Neural progenitor cell (in vitro differentiated cells): ENCODE results near the gene ABHD11. TPM values are rescaled to one million over a fixed set of nuclear protein-coding genes. Genes with fewer than 3 reads are reported as not detected.

Experiments
- DNase-seq: peaks from one replicate; pipeline ENCODE4 v3.0.0-alpha.2; 2016; ENCODE audit warnings: low spot score
- H2AFZ ChIP-seq: fragments of 200-600 bp; sonication (generic); replicated peaks from 2 replicates; pipeline ENCODE4 v1.6.1; 2016; ENCODE audit warnings: antibody characterized with exemption
- H3F3A ChIP-seq: fragments of 200-600 bp; sonication (generic); 2 replicates; pipeline ENCODE4 v1.6.1; 2016; ENCODE audit warnings: antibody characterized with exemption, low read depth
- H3K27ac ChIP-seq: fragments of 200-600 bp; sonication (generic); 2 replicates; pipeline ENCODE4 v1.5.1; 2016; ENCODE audit warnings: mild to moderate bottlenecking
- H3K27me3 ChIP-seq: fragments of 200-600 bp; sonication (generic); 2 replicates; pipeline ENCODE4 v1.6.1; 2016; ENCODE audit warnings: mild to moderate bottlenecking, moderate library complexity
- H3K36me3 ChIP-seq: fragments of 200-600 bp; sonication (generic); 2 replicates; pipeline ENCODE4 v1.5.1; 2016
- H3K4me1 ChIP-seq: fragments of 200-600 bp; sonication (generic); 2 replicates; pipeline ENCODE4 v1.6.1; 2016; ENCODE audit warnings: mixed run types
- H3K4me2 ChIP-seq: fragments of 200-600 bp; sonication (generic); 2 replicates; pipeline ENCODE4 v1.6.1; 2016
- H3K4me3 ChIP-seq: fragments of 200-600 bp; sonication (generic); 2 replicates; pipeline ENCODE4 v1.5.1; 2016
- H3K79me2 ChIP-seq: fragments of 200-600 bp; sonication (generic); 2 replicates; pipeline ENCODE4 v1.6.1; 2016; ENCODE audit warnings: low read depth
- H3K9ac ChIP-seq: fragments of 200-600 bp; sonication (generic); 2 replicates; pipeline ENCODE4 v1.6.1; 2016
- H3K9me3 ChIP-seq: fragments of 200-600 bp; sonication (generic); 2 replicates; pipeline ENCODE4 v1.5.1; 2016; ENCODE audit warnings: low read depth
- H4K20me1 ChIP-seq: fragments of 200-600 bp; sonication (generic); 2 replicates; pipeline ENCODE4 v1.6.1; 2016; ENCODE audit warnings: low read depth
- H3K27ac Mint-ChIP-seq: 3 replicates; pipeline ENCODE4 v1.8.0; 2021; ENCODE audit warnings: mixed read lengths
- H3K27me3 Mint-ChIP-seq: 2 replicates; pipeline ENCODE4 v1.8.0; 2022; ENCODE audit warnings: low read depth, mild to moderate bottlenecking, inconsistent platforms, moderate library complexity, mixed read lengths; ENCODE audit not compliant: insufficient read depth
- H3K36me3 Mint-ChIP-seq: 3 replicates; pipeline ENCODE4 v1.8.0; 2021; ENCODE audit warnings: mixed read lengths
- H3K4me1 Mint-ChIP-seq: 3 replicates; pipeline ENCODE4 v1.8.0; 2021; ENCODE audit warnings: mixed read lengths
- H3K4me3 Mint-ChIP-seq: 3 replicates; pipeline ENCODE4 v1.8.0; 2021; ENCODE audit warnings: mild to moderate bottlenecking, moderate library complexity, mixed read lengths
- H3K9me3 Mint-ChIP-seq: 3 replicates; pipeline ENCODE4 v1.8.0; 2020; ENCODE audit warnings: mixed read lengths
- EZH2 ChIP-seq: fragments of 200-600 bp; sonication (generic); IDR thresholded peaks from 2 replicates; pipeline ENCODE4 v1.6.1; 2017; ENCODE audit warnings: antibody characterized with exemption, mild to moderate bottlenecking, moderate library complexity
- EZH2phosphoT487 ChIP-seq: fragments of 200-600 bp; sonication (generic); IDR thresholded peaks from 2 replicates; pipeline ENCODE4 v1.6.1; 2017; ENCODE audit warnings: antibody characterized with exemption
- total RNA-seq: library from RNA; depleted of rRNA; stranded (reverse); fragments of >200 nt; gene quantifications from 2 replicates; pipeline ENCODE4 v1.2.3, GENCODE V29; 2015; ENCODE audit warnings: low replicate concordance
- TF ChIP-seq, protein P1 (sequence below): fragments of 200-600 bp; sonication (generic); IDR thresholded peaks from 2 replicates; pipeline ENCODE4 v1.5.1; 2017; ENCODE audit warnings: antibody characterized with exemption, mild to moderate bottlenecking

The ABHD11 gene
- total RNA-seq, 1 donor from 2014 or later, result 9.3 TPM

DNA sequence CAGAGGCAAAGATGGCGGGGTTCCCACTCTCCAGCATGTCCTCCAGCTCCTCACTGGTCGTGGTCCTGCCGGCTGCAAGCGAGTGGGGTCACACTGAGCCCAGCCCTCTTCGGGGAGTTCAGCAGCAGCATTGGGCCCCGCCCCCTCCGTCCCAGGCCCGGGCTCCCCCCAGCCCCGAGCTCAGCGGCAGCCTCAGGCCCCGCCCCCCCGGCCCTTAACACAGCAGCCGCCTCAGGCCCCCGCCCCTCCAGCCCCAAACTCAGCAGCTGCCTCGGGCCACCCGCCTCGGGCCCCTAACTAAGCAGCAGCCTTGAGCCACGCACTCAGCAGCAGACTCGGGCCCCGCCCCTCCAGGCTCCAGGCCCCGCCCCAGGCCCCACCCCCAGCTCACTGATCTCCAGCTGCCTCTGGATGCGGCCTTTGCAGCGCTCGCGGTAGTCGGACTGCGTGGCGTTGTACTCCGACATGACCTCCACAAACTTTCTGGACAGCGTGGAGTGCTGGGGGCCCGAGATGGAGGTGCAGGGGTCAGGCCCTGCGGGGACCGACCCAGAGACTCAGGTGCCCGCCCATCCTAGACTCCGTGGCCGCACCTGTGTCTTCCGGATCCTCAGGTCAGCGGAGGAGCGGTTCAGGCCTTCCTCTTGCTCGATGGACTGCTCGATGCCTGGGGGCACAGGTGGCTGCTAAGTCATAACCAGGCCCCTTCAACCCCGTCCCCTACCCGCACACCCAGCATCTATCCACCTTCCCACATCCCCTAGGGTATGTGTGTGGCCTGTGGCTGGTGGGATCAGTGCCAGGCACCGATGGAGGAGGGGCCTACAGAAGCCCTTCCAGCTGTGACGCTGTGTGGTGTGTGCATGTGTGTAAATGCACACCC, 34.6 kb downstream of the ABHD11 start:
- Mint-ChIP-seq H3K27me3 (peaks cover 7% of the 10 kb centered on the region), H3K27ac (peak overlapping the region; percentile 14), H3K4me3 (peak overlapping the region; percentile 57), H3K9me3 (no peaks in the 10 kb centered on the region), H3K36me3 (peaks cover 10% of the 10 kb centered on the region), H3K4me1 (peaks cover 19% of the 10 kb centered on the region)
- Histone ChIP-seq H3F3A (peaks cover 16% of the 10 kb centered on the region), H3K27me3 (no peaks in the 10 kb centered on the region), H3K9me3 (no peaks in the 10 kb centered on the region), H3K4me1 (peaks cover 9% of the 10 kb centered on the region), H3K9ac (no peak overlapping the region), H3K36me3 (no peaks in the 10 kb centered on the region), H3K27ac (no peak overlapping the region), H3K4me3 (no peak overlapping the region), H3K79me2 (no peaks in the 10 kb centered on the region), H3K4me2 (peak overlapping the region; percentile 63), H2AFZ (no peak overlapping the region), H4K20me1 (peaks cover 24% of the 10 kb centered on the region)
- TF ChIP-seq EZH2 (no peak), EZH2phosphoT487 (no peak)
- TF ChIP-seq, protein P1, sequence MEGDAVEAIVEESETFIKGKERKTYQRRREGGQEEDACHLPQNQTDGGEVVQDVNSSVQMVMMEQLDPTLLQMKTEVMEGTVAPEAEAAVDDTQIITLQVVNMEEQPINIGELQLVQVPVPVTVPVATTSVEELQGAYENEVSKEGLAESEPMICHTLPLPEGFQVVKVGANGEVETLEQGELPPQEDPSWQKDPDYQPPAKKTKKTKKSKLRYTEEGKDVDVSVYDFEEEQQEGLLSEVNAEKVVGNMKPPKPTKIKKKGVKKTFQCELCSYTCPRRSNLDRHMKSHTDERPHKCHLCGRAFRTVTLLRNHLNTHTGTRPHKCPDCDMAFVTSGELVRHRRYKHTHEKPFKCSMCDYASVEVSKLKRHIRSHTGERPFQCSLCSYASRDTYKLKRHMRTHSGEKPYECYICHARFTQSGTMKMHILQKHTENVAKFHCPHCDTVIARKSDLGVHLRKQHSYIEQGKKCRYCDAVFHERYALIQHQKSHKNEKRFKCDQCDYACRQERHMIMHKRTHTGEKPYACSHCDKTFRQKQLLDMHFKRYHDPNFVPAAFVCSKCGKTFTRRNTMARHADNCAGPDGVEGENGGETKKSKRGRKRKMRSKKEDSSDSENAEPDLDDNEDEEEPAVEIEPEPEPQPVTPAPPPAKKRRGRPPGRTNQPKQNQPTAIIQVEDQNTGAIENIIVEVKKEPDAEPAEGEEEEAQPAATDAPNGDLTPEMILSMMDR, result no peak
- DNase-seq, result peak; percentile 95

DNA sequence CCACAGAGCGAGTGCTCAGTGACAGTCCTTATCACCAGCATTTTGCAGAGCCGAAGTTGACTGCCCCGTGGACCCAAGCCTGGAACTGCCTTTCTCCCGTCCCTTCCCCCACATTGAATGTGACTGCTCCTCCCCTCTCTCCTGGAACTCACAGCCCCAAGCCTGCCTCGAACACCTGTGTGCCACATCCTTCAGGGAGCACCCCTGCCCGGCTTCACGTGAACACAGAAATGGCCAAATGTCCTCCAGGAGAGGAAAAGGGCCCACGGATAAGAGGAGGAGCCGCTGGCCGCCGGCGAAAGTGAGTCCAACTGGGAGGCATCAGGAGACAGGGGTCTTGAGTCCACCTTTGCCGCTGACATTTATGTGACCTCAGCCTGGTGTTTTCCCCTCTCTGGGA, 35.4 kb downstream of the ABHD11 start:
- H3K9me3 Mint-ChIP-seq, result no peaks in the 10 kb centered on the region
- no peaks in the 10 kb centered on the region for H3K36me3 ChIP-seq
- peak overlapping the region; percentile 57 for H3K4me3 Mint-ChIP-seq
- H3K79me2 ChIP-seq, result no peaks in the 10 kb centered on the region
- H2AFZ ChIP-seq, result no peak overlapping the region
- H4K20me1 ChIP-seq, result peaks cover 24% of the 10 kb centered on the region
- TF ChIP-seq, protein P1, result no peak
- TF ChIP-seq EZH2phosphoT487 (no peak), EZH2 (no peak)
- no peaks in the 10 kb centered on the region for H3K27me3 ChIP-seq
- no peak for DNase-seq
- H3K4me3 ChIP-seq, result no peak overlapping the region
- peaks cover 9% of the 10 kb centered on the region for H3K4me1 ChIP-seq
- peaks cover 16% of the 10 kb centered on the region for H3F3A ChIP-seq
- H3K27me3 Mint-ChIP-seq, result peaks cover 7% of the 10 kb centered on the region
- no peak overlapping the region for H3K9ac ChIP-seq
- no peak overlapping the region for H3K27ac ChIP-seq
- H3K4me2 ChIP-seq, result peak overlapping the region; percentile 63
- H3K9me3 ChIP-seq, result no peaks in the 10 kb centered on the region
- peaks cover 10% of the 10 kb centered on the region for H3K36me3 Mint-ChIP-seq
- H3K27ac Mint-ChIP-seq, result peak overlapping the region; percentile 80
- H3K4me1 Mint-ChIP-seq, result peaks cover 19% of the 10 kb centered on the region

DNA sequence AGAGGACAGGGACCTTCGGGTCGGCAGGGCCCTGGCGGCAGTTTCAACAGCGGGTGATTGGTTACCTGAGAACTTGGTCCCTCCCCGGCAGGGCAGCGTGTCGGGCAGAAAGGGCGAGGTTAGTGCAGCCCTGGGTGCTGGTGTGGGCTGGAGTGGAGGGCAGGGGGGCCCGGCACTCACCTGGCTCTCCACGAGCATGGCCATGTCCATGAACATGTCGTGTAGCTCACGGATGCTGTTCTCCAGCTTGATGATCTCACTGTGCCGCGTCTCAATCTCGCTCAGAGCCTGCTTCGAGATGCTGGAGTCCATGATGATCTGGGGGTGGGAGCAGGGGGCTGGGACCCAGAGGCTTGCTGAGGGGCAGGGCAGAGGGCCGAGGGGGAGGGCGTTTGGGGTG, 35.9 kb downstream of the ABHD11 start:
- H4K20me1 ChIP-seq, result peaks cover 24% of the 10 kb centered on the region
- Mint-ChIP-seq H3K9me3 (no peaks in the 10 kb centered on the region), H3K27me3 (peaks cover 7% of the 10 kb centered on the region), H3K4me3 (no peak overlapping the region), H3K27ac (no peak overlapping the region), H3K4me1 (peaks cover 19% of the 10 kb centered on the region), H3K36me3 (peaks cover 10% of the 10 kb centered on the region)
- peaks cover 16% of the 10 kb centered on the region for H3F3A ChIP-seq
- H3K79me2 ChIP-seq, result no peaks in the 10 kb centered on the region
- H3K4me2 ChIP-seq, result no peak overlapping the region
- no peak overlapping the region for H2AFZ ChIP-seq
- no peak overlapping the region for H3K4me3 ChIP-seq
- H3K36me3 ChIP-seq, result no peaks in the 10 kb centered on the region
- H3K27me3 ChIP-seq, result no peaks in the 10 kb centered on the region
- no peak for DNase-seq
- no peak overlapping the region for H3K27ac ChIP-seq
- H3K4me1 ChIP-seq, result peaks cover 9% of the 10 kb centered on the region
- TF ChIP-seq, protein P1, result no peak
- TF ChIP-seq EZH2phosphoT487 (no peak), EZH2 (no peak)
- H3K9me3 ChIP-seq, result no peaks in the 10 kb centered on the region
- H3K9ac ChIP-seq, result no peak overlapping the region
